ENCODE data around the gene ERBB4. TPM values are rescaled to one million over a fixed set of nuclear protein-coding genes. Genes with fewer than 3 reads are reported as not detected.

ERBB4 gene
- total and polyA plus RNA-seq, 2 of the 8 experiments (the other 6 are each of a cell fraction or from before 2014, with no cell fraction given), result 0.34 to 1.3 TPM

GRCh38 chr2:212488611-212489010 lies 50.0 kb downstream of the ERBB4 start:
- TF ChIP-seq ATF3 (IDR thresholded peaks at IDR 0.05; ENCODE audit: insufficient read depth, low read depth, low read length) (no peak), TAF7 (optimal IDR thresholded peaks at IDR 0.05; ENCODE audit: borderline replicate concordance, low read depth, low read length) (no peak), CBX8 (IDR thresholded peaks at IDR 0.05; ENCODE audit: borderline replicate concordance, low read depth, low read length) (no peak), TBP (IDR thresholded peaks at IDR 0.05; ENCODE audit: low read depth, low read length) (no peak), JUN (IDR thresholded peaks at IDR 0.05; ENCODE audit: low read depth, low read length) (no peak), TCF12 (IDR thresholded peaks at IDR 0.05; ENCODE audit: low read depth, low read length) (no peak), CBX5 (IDR thresholded peaks at IDR 0.05; ENCODE audit: low read depth, low read length) (no peak), POU5F1 (IDR thresholded peaks at IDR 0.05; ENCODE audit: low read depth, low read length) (no peak), SIRT6 (IDR thresholded peaks at IDR 0.05; ENCODE audit: low read length) (no peak), SIX5 (IDR thresholded peaks at IDR 0.05; ENCODE audit: low read depth, low read length) (no peak), SP2 (IDR thresholded peaks at IDR 0.05; ENCODE audit: low read length) (no peak), POLR2AphosphoS5 (IDR thresholded peaks at IDR 0.05; ENCODE audit: low read depth, low read length) (no peak)
- 95% methylated on average over 2 of the region's 2 CpGs; no CpG with 5 or more reads in 1 of the 2 experiments for WGBS, 2 experiments (ENCODE audit: extremely low coverage in 1 of 2, insufficient coverage in 1 of 2, insufficient read length in 1 of 2, insufficient replicate concordance in 2 of 2, low coverage in 1 of 2, low lambda C conversion rate in 2 of 2, missing lambda C conversion rate in 1 of 2)
- Histone ChIP-seq H4K5ac (ENCODE audit: insufficient read length, low read depth, low read length) (no peak overlapping the region), H3K79me2 (ENCODE audit: control insufficient read depth in 1 of 2, insufficient read depth in 2 of 2, low read length in 2 of 2) (no peaks in the 10 kb centered on the region), H3K56ac (replicated peaks; ENCODE audit: insufficient read length, low read depth, low read length) (no peak overlapping the region), H2BK120ac (replicated peaks; ENCODE audit: low read depth, low read length) (no peak overlapping the region), H3K4me3 (ENCODE audit: extremely low read depth in 1 of 4, insufficient read depth in 2 of 4, low read depth in 3 of 4, low read length in 4 of 4) (no peak overlapping the region), H3K36me3 (ENCODE audit: control insufficient read depth in 2 of 4, insufficient read depth in 4 of 4, low read length in 3 of 4) (no peaks in the 10 kb centered on the region), H3K23me2 (ENCODE audit: low read depth, low read length) (no peaks in the 10 kb centered on the region), H3K4me1 (replicated peaks in 1 of 4; ENCODE audit: control insufficient read depth in 3 of 4, insufficient read depth in 4 of 4, low read length in 3 of 4) (no peaks in the 10 kb centered on the region), H3K9ac (replicated peaks in 1 of 4; ENCODE audit: extremely low read depth in 1 of 4, low read depth in 3 of 4, low read length in 3 of 4) (no peak overlapping the region), H3K23ac (ENCODE audit: insufficient read length) (no peak overlapping the region), H2BK20ac (ENCODE audit: low read length) (no peak overlapping the region), H3K27ac (ENCODE audit: low read depth, low read length) (no peak overlapping the region), H4K91ac (replicated peaks; ENCODE audit: insufficient read length, low read length) (no peak overlapping the region), H3K4me2 (ENCODE audit: insufficient read depth in 1 of 2, low read depth in 2 of 2, low read length in 2 of 2) (no peak overlapping the region), H3K4ac (replicated peaks; ENCODE audit: insufficient read length, low read depth, low read length) (no peak overlapping the region), H4K20me1 (replicated peaks in 1 of 2; ENCODE audit: control insufficient read depth in 1 of 2, insufficient read depth in 2 of 2, low read length in 2 of 2) (no peaks in the 10 kb centered on the region), H2AK5ac (ENCODE audit: low read depth, low read length) (no peak overlapping the region), H2BK12ac (ENCODE audit: low read depth, low read length) (no peak overlapping the region), H3K14ac (ENCODE audit: insufficient read length) (no peak overlapping the region), H2BK5ac (ENCODE audit: low read depth, low read length) (no peak overlapping the region), H3K18ac (ENCODE audit: extremely low read depth, low read length) (no peak overlapping the region), H2BK15ac (ENCODE audit: low read length) (no peak overlapping the region), H4K8ac (ENCODE audit: extremely low read depth, insufficient read depth, low read length) (no peak overlapping the region), H3K79me1 (ENCODE audit: low read depth, low read length) (no peaks in the 10 kb centered on the region), H3K27me3 (replicated peaks in 1 of 4; ENCODE audit: control insufficient read depth in 3 of 4, extremely low read depth in 1 of 4, insufficient read depth in 3 of 4, low read length in 3 of 4) (no peaks in the 10 kb centered on the region), H2AFZ (ENCODE audit: low read length) (no peak overlapping the region), H3K9me3 (ENCODE audit: insufficient read depth in 2 of 2, low read depth in 1 of 2, low read length in 1 of 2) (no peaks in the 10 kb centered on the region)
- DNase-seq (ENCODE audit: low read depth in 1 of 2, low spot score in 2 of 2) (no peak), FAIRE-seq (no peak)
- ChIA-PET CTCF (ENCODE audit: partially characterized antibody) (no interaction called here), POLR2A (ENCODE audit: partially characterized antibody) (no interaction called here)
